D721Med (cell line): Measurements from ENCODE around the gene SMG6.

ENCODE experiments used
- DNase-seq: peaks from one replicate; pipeline ENCODE4 v3.0.0; 2011; ENCODE audit warnings: low spot score; ENCODE audit not compliant: insufficient read length
- FAIRE-seq: peaks from 2 replicates; lab custom pipeline; 2011; peaks lifted over from hg19 to GRCh38; lab: Jason Lieb, UNC
- CTCF ChIP-seq: IDR thresholded peaks from 2 replicates; pipeline ENCODE4 v1.5.1; 2012; ENCODE audit warnings: mild to moderate bottlenecking, control low read depth; ENCODE audit not compliant: insufficient read depth; ENCODE audit errors: missing control alignments

SMG6 gene

GRCh38 chr17:2076087-2076984 lies 227.2 kb downstream of the SMG6 start:
- FAIRE-seq (no peak), DNase-seq (no peak)
- TF ChIP-seq CTCF, result no peak

GRCh38 chr17:2075336-2076086 lies 228.1 kb downstream of the SMG6 start:
- FAIRE-seq (no peak), DNase-seq (no peak)
- TF ChIP-seq CTCF, result no peak

- DNase-seq, result no peak
- no peak for FAIRE-seq
- TF ChIP-seq CTCF, result no peak
These were observed 228.7 kb downstream of the SMG6 start for GRCh38 chr17:2074919-2075318.

- DNase-seq, result no peak
- no peak for FAIRE-seq
- TF ChIP-seq CTCF, result no peak
These were observed 231.9 kb downstream of the SMG6 start for GRCh38 chr17:2071455-2072281.

- DNase-seq (no peak), FAIRE-seq (no peak)
- no peak for TF ChIP-seq CTCF
These were observed 232.6 kb downstream of the SMG6 start for GRCh38 chr17:2071024-2071385.

GRCh38 chr17:2070241-2071023 lies 233.2 kb downstream of the SMG6 start:
- no peak for TF ChIP-seq CTCF
- FAIRE-seq (no peak), DNase-seq (no peak)
